ENCODE measurements around the gene PLA2G4D. TPM values are rescaled to one million over a fixed set of nuclear protein-coding genes. Genes with fewer than 3 reads are reported as not detected.

PLA2G4D gene
- total and polyA plus RNA-seq, 2 experiments from 2014 or later: 0.07 to 0.15 TPM

DNA sequence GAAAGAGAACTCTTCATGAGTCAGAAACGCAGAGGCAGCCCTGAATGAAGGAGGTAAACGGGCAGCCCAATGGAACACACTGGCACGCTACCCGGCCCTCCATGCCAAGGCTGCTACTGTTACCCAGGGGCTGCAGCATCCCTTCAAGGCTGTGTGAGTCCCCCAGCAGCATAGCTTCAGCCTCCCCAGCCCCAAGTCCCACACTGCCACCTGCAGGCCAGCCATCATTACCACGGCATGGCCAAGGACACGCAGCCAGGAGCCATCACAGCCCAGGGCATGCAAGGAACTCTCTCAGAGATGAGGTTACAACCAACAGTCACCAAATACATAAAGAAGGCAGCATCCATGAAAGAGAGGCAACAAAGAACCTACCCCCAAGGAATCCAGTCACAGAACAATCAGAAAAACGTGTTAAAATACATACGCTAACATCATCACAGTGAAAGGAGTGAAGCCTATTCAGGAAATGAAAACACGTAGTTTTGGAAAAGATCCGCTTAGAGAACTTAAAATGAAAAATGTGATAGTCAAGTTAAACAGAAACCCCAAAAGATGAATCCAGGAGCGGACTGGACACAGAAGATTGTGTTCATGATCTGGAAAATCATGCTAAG lies 39.6 kb upstream of the PLA2G4D start:
- H3K4me3 ChIP-seq: no peak overlapping the region
- no peaks in the 10 kb centered on the region for H3K9me2 ChIP-seq (ENCODE audit: insufficient read depth)
- H3K27ac Mint-ChIP-seq: no peak overlapping the region
- H3K9me3 Mint-ChIP-seq: 0 out of 3 replicates have a peak, but pooled peaks cover 2% of the 10 kb centered on the region
- H3K4me2 ChIP-seq: no peak overlapping the region
- no peaks in the 10 kb centered on the region for H4K20me1 ChIP-seq (replicated peaks; ENCODE audit: insufficient read depth)
- no peak overlapping the region for H3K4me3 Mint-ChIP-seq
- no peaks in the 10 kb centered on the region for H3K27me3 ChIP-seq (ENCODE audit: insufficient read depth)
- ATAC-seq (peak; percentile 93), DNase-seq (ENCODE audit: low spot score) (peak; percentile 89)
- no peaks in the 10 kb centered on the region for H3F3A ChIP-seq (replicated peaks; ENCODE audit: low read depth)
- no peaks in the 10 kb centered on the region for H3K36me3 Mint-ChIP-seq (ENCODE audit: low read depth)
- peak; percentile 89 to 99 for TF ChIP-seq CTCF (conservative IDR thresholded peaks at IDR 0.05; ENCODE audit: low read depth in 2 of 2)
- no peak for TF ChIP-seq NANOG (IDR thresholded peaks at IDR 0.05; ENCODE audit: borderline replicate concordance)
- no peaks in the 10 kb centered on the region; the same call in 1 of the 2 replicates for H3K4me1 ChIP-seq (ENCODE audit: insufficient read depth)
- H3K27me3 Mint-ChIP-seq (ENCODE audit: insufficient read depth, low read depth, poor library complexity): peaks cover 9% of the 10 kb centered on the region
- no peak overlapping the region for H3K27ac ChIP-seq (ENCODE audit: low read depth)
- H3K79me2 ChIP-seq (replicated peaks; ENCODE audit: insufficient read depth): no peaks in the 10 kb centered on the region
- H3K4me1 Mint-ChIP-seq: peaks cover 9% of the 10 kb centered on the region; the same call in 2 of the 3 replicates
- peak overlapping the region; percentile 88 for H2AFZ ChIP-seq
- no peaks in the 10 kb centered on the region for H3K36me3 ChIP-seq (ENCODE audit: insufficient read depth)

GRCh38 chr15:42133356-42133755 lies 39.0 kb upstream of the PLA2G4D start:
- Histone ChIP-seq H3K27ac (ENCODE audit: low read depth) (no peak overlapping the region), H2AFZ (no peak overlapping the region), H4K20me1 (replicated peaks; ENCODE audit: insufficient read depth) (no peaks in the 10 kb centered on the region), H3K27me3 (ENCODE audit: insufficient read depth) (no peaks in the 10 kb centered on the region), H3K9me2 (ENCODE audit: insufficient read depth) (no peaks in the 10 kb centered on the region), H3K36me3 (ENCODE audit: insufficient read depth) (no peaks in the 10 kb centered on the region), H3K4me1 (ENCODE audit: insufficient read depth) (no peaks in the 10 kb centered on the region; the same call in 1 of the 2 replicates), H3K4me3 (no peak overlapping the region), H3K4me2 (no peak overlapping the region), H3K79me2 (replicated peaks; ENCODE audit: insufficient read depth) (no peaks in the 10 kb centered on the region), H3F3A (replicated peaks; ENCODE audit: low read depth) (no peaks in the 10 kb centered on the region)
- Mint-ChIP-seq H3K4me1 (peaks cover 9% of the 10 kb centered on the region; the same call in 2 of the 3 replicates), H3K27me3 (ENCODE audit: insufficient read depth, low read depth, poor library complexity) (peaks cover 9% of the 10 kb centered on the region), H3K9me3 (no peaks in the 10 kb centered on the region), H3K27ac (no peak overlapping the region), H3K4me3 (no peak overlapping the region), H3K36me3 (ENCODE audit: low read depth) (no peaks in the 10 kb centered on the region)
- TF ChIP-seq CREB1 (CRISPR knock-in tag; IDR thresholded peaks at IDR 0.05; ENCODE audit: low read depth): no peak
- no peak for TF ChIP-seq CTCF (conservative IDR thresholded peaks at IDR 0.05; ENCODE audit: low read depth in 2 of 2)
- ATAC-seq: no peak
- no peak for DNase-seq (ENCODE audit: low spot score)
